ENCODE data around the gene MISP3. TPM values are rescaled to one million over a fixed set of nuclear protein-coding genes. Genes with fewer than 3 reads are reported as not detected.

Gene MISP3
- 0.11 and 0.25 TPM in 2 replicates for total RNA-seq

GRCh38 chr19:14072535-14073260 is at the start of gene MISP3:
Gene MISP3, plus strand, starts transcription at chr19:14072786. Its CDS starts 524 bp downstream, at chr19:14073310.

GRCh38 chr19:14027856-14028450 is 44.6 kb upstream of the MISP3 start, which contains the start of gene RLN3:
Gene RLN3, plus strand, starts transcription at chr19:14028148. Its CDS starts 57 bp downstream, at chr19:14028205.

GRCh38 chr19:14031719-14032480 is 40.7 kb upstream of the MISP3 start, which contains the start of gene IL27RA:
Gene IL27RA, plus strand, starts transcription at chr19:14031762. Its CDS starts 111 bp downstream, at chr19:14031873.

GRCh38 chr19:14061751-14062557 is 10.6 kb upstream of the MISP3 start, which contains the start of gene PALM3:
Gene PALM3, minus strand, starts transcription at chr19:14062076. Its CDS starts 96 bp downstream, at chr19:14061980.

GRCh38 chr19:14085309-14085995 is 12.9 kb downstream of the MISP3 start, which contains the start of gene C19orf67:
Gene C19orf67, minus strand, starts transcription at chr19:14085783. Its CDS starts 156 bp downstream, at chr19:14085627.

GRCh38 chr19:14090509-14091080 is 18.0 kb downstream of the MISP3 start, which contains the start of gene SAMD1:
Gene SAMD1, minus strand, starts transcription at chr19:14090751.

GRCh38 chr19:14117668-14118164 is 45.1 kb downstream of the MISP3 start, which contains the start of gene PRKACA:
Gene PRKACA, minus strand, starts transcription at chr19:14117762. Its CDS starts 215 bp downstream, at chr19:14117547.

Other genes starting within 250 kb of the MISP3 start
- gene NANOS3, start 195.7 kb upstream of the MISP3 start, total RNA-seq: not detected in 2 replicates
- gene BRME1, start 166.7 kb upstream of the MISP3 start, total RNA-seq: 0.55 and 0.87 TPM in 2 replicates
- gene CC2D1A, start 166.6 kb upstream of the MISP3 start, total RNA-seq: 6.9 and 8.0 TPM in 2 replicates
- gene PODNL1, start 134.4 kb upstream of the MISP3 start, total RNA-seq: under 0.01 and 1.2 TPM in 2 replicates
- gene DCAF15, start 120.3 kb upstream of the MISP3 start, total RNA-seq: 5.5 and 14.9 TPM in 2 replicates
- gene RFX1, start 66.5 kb upstream of the MISP3 start, total RNA-seq: 3.7 and 3.9 TPM in 2 replicates
- gene RLN3, start 44.6 kb upstream of the MISP3 start, total RNA-seq: not detected in 2 replicates
- 1.00 and 2.4 TPM in 2 replicates for gene IL27RA, start 41.0 kb upstream of the MISP3 start, total RNA-seq
- gene PALM3, start 10.7 kb upstream of the MISP3 start, total RNA-seq: 0.55 and 0.87 TPM in 2 replicates
- not detected in 2 replicates for gene C19orf67, start 13.0 kb downstream of the MISP3 start, total RNA-seq
- gene SAMD1, start 18.0 kb downstream of the MISP3 start, total RNA-seq: 22.1 and 30.0 TPM in 2 replicates
- gene PRKACA, start 45.0 kb downstream of the MISP3 start, total RNA-seq: 47.5 and 56.1 TPM in 2 replicates
- 7.2 and 24.0 TPM in 2 replicates for gene ASF1B, start 63.8 kb downstream of the MISP3 start, total RNA-seq
- gene ADGRL1, start 133.4 kb downstream of the MISP3 start, total RNA-seq: 0.77 and 1.4 TPM in 2 replicates